ENCODE measurements around the gene CACNG5. TPM values are rescaled to one million over a fixed set of nuclear protein-coding genes. Genes with fewer than 3 reads are reported as not detected.

The CACNG5 gene
- total RNA-seq, 2 experiments from 2014 or later = not detected

GRCh38 chr17:66885417-66885816, 50.5 kb downstream of the CACNG5 start:
- no peak overlapping the region for H3K27ac Mint-ChIP-seq
- TF ChIP-seq CTCF (IDR thresholded peaks at IDR 0.05) = no peak

GRCh38 chr17:66889480-66890230, 54.7 kb downstream of the CACNG5 start:
- H3K4me1 Mint-ChIP-seq (ENCODE audit: low read depth) = no peaks in the 10 kb centered on the region
- CTCF ChIA-PET = no interaction called here
- Histone ChIP-seq H3K4me1 (ENCODE audit: insufficient read depth, low read length) (no peaks in the 10 kb centered on the region), H3K36me3 (ENCODE audit: insufficient read depth, low read length) (no peaks in the 10 kb centered on the region), H3K9me3 (ENCODE audit: control insufficient read depth in 1 of 2, insufficient read depth in 1 of 2, low read length in 2 of 2) (no peaks in the 10 kb centered on the region), H3K27me3 (ENCODE audit: control insufficient read depth in 1 of 2, insufficient read depth in 2 of 2, low read length in 2 of 2) (no peaks in the 10 kb centered on the region), H3K27ac (ENCODE audit: low read depth in 1 of 2, low read length in 2 of 2) (no peak overlapping the region), H3K4me3 (ENCODE audit: low read length) (no peak overlapping the region)
- POLR2A ChIA-PET = no interaction called here
- intact Hi-C loops (cut with DNase I, micrococcal nuclease) = no loop called here
- no peaks in the 10 kb centered on the region for H3K27me3 Mint-ChIP-seq
- no peak overlapping the region for H3K27ac Mint-ChIP-seq
- no peak for ATAC-seq (ENCODE audit: poor library complexity)
- no peak for TF ChIP-seq CTCF (IDR thresholded peaks at IDR 0.05)
- DNase-seq = no peak
- H3K36me3 Mint-ChIP-seq (ENCODE audit: low read depth) = no peaks in the 10 kb centered on the region
- H3K9me3 Mint-ChIP-seq = no peaks in the 10 kb centered on the region
- no peak overlapping the region for H3K4me3 Mint-ChIP-seq

More at GRCh38 chr17:66885417-66885816, 50.5 kb downstream of the CACNG5 start:
- H3K27me3 Mint-ChIP-seq = no peaks in the 10 kb centered on the region
- Histone ChIP-seq H3K27ac (ENCODE audit: low read depth in 1 of 2, low read length in 2 of 2) (no peak overlapping the region), H3K4me3 (ENCODE audit: low read length) (no peak overlapping the region), H3K9me3 (ENCODE audit: control insufficient read depth in 1 of 2, insufficient read depth in 1 of 2, low read length in 2 of 2) (peaks cover 0 to 4% of the 10 kb centered on the region in 2 experiments), H3K36me3 (ENCODE audit: insufficient read depth, low read length) (no peaks in the 10 kb centered on the region), H3K27me3 (ENCODE audit: control insufficient read depth in 1 of 2, insufficient read depth in 2 of 2, low read length in 2 of 2) (no peaks in the 10 kb centered on the region), H3K4me1 (ENCODE audit: insufficient read depth, low read length) (no peaks in the 10 kb centered on the region)
- CTCF ChIA-PET = no interaction called here
- H3K36me3 Mint-ChIP-seq (ENCODE audit: low read depth) = no peaks in the 10 kb centered on the region
- H3K9me3 Mint-ChIP-seq = no peaks in the 10 kb centered on the region
- no peaks in the 10 kb centered on the region for H3K4me1 Mint-ChIP-seq (ENCODE audit: low read depth)
- no peak for ATAC-seq (ENCODE audit: poor library complexity)
- intact Hi-C loops (cut with DNase I, micrococcal nuclease) = no loop called here
- no peak for DNase-seq
- POLR2A ChIA-PET = no interaction called here
- no peak overlapping the region for H3K4me3 Mint-ChIP-seq

- Mint-ChIP-seq H3K27me3 (peaks cover 7% of the 10 kb centered on the region), H3K4me3 (no peak overlapping the region), H3K27ac (no peak overlapping the region), H3K9me3 (no peaks in the 10 kb centered on the region), H3K4me1 (ENCODE audit: low read depth) (no peaks in the 10 kb centered on the region), H3K36me3 (ENCODE audit: low read depth) (no peaks in the 10 kb centered on the region)
- Histone ChIP-seq H3K27ac (ENCODE audit: low read depth in 1 of 2, low read length in 2 of 2) (no peak overlapping the region), H3K27me3 (ENCODE audit: control insufficient read depth in 1 of 2, insufficient read depth in 2 of 2, low read length in 2 of 2) (no peaks in the 10 kb centered on the region), H3K4me1 (ENCODE audit: insufficient read depth, low read length) (no peaks in the 10 kb centered on the region), H3K4me3 (ENCODE audit: low read length) (no peak overlapping the region), H3K36me3 (ENCODE audit: insufficient read depth, low read length) (no peaks in the 10 kb centered on the region), H3K9me3 (ENCODE audit: control insufficient read depth in 1 of 2, insufficient read depth in 1 of 2, low read length in 2 of 2) (no peaks in the 10 kb centered on the region)
- ChIA-PET CTCF (no interaction called here), POLR2A (no interaction called here)
- intact Hi-C loops (cut with DNase I, micrococcal nuclease) = no loop called here
- TF ChIP-seq CTCF (IDR thresholded peaks at IDR 0.05) = no peak
- ATAC-seq (ENCODE audit: poor library complexity) (no peak), DNase-seq (no peak)
Observed at GRCh38 chr17:66892246-66892645, 57.3 kb downstream of the CACNG5 start.

Data from CD4-positive, alpha-beta T cell (primary cell).